Neutrophil (primary cell): ENCODE results near the gene CLEC17A.

Source experiments
- H3K27ac ChIP-seq: fragments of 200-600 bp; sonication (generic); 2 replicates; pipeline ENCODE4 v1.5.1; 2016; ENCODE audit warnings: mild to moderate bottlenecking, moderate library complexity
- H3K27me3 ChIP-seq: fragments of 200-600 bp; sonication (generic); 2 replicates; pipeline ENCODE4 v1.6.0; 2016; ENCODE audit warnings: mild to moderate bottlenecking
- H3K36me3 ChIP-seq: fragments of 200-600 bp; sonication (generic); 2 replicates; pipeline ENCODE4 v1.5.1; 2017
- H3K4me1 ChIP-seq, 2 experiments: fragments of 200-600 bp in 1 of 2; sonication (generic) in 1 of 2; 1 replicate in 1 of 2; 2 replicates in 1 of 2; pipeline versions ENCODE4 v1.5.1 to v1.6.1; 2013 to 2016; ENCODE audit warnings: low read depth in 1 of 2, low read length in 1 of 2, mild to moderate bottlenecking in 1 of 2, moderate library complexity in 1 of 2; ENCODE audit not compliant: control insufficient read depth in 1 of 2, insufficient read depth in 1 of 2
- H3K4me3 ChIP-seq, 2 experiments: fragments of 200-600 bp in 1 of 2; sonication (generic) in 1 of 2; 1 replicate in 1 of 2; 2 replicates in 1 of 2; pipeline ENCODE4 v1.5.1; 2013 to 2016; ENCODE audit warnings: low read depth in 1 of 2, low read length in 1 of 2, mild to moderate bottlenecking in 1 of 2, moderate library complexity in 1 of 2
- H3K9me3 ChIP-seq: fragments of 200-600 bp; sonication (generic); 2 replicates; pipeline ENCODE4 v1.5.1; 2016
- CTCF ChIP-seq: fragments of 200-600 bp; sonication (generic); IDR thresholded peaks from 2 replicates; pipeline ENCODE4 v1.5.1; 2016; ENCODE audit warnings: antibody characterized with exemption

CLEC17A gene

GRCh38 chr19:14639536-14640277 lies 56.8 kb downstream of the CLEC17A start:
- Histone ChIP-seq H3K9me3 (peaks cover 8% of the 10 kb centered on the region), H3K4me1 (no peaks in the 10 kb centered on the region), H3K27ac (no peak overlapping the region), H3K36me3 (peaks cover 98% of the 10 kb centered on the region), H3K4me3 (no peak overlapping the region), H3K27me3 (no peaks in the 10 kb centered on the region)
- TF ChIP-seq CTCF = no peak

- H3K4me3 ChIP-seq = no peak overlapping the region
- no peaks in the 10 kb centered on the region for H3K4me1 ChIP-seq
- no peak for TF ChIP-seq CTCF
- H3K27me3 ChIP-seq = no peaks in the 10 kb centered on the region
- peaks cover 12% of the 10 kb centered on the region for H3K9me3 ChIP-seq
- H3K27ac ChIP-seq = peak overlapping the region; percentile 32
- H3K36me3 ChIP-seq = peaks cover 93% of the 10 kb centered on the region
These were observed 65.6 kb downstream of the CLEC17A start for GRCh38 chr19:14648506-14648905.

GRCh38 chr19:14649020-14649419 lies 66.1 kb downstream of the CLEC17A start:
- Histone ChIP-seq H3K4me3 (no peak overlapping the region), H3K9me3 (peaks cover 12% of the 10 kb centered on the region), H3K27me3 (no peaks in the 10 kb centered on the region), H3K27ac (no peak overlapping the region), H3K36me3 (peaks cover 93% of the 10 kb centered on the region), H3K4me1 (no peaks in the 10 kb centered on the region)
- TF ChIP-seq CTCF = no peak

GRCh38 chr19:14650161-14650560 lies 67.3 kb downstream of the CLEC17A start:
- no peak overlapping the region for H3K27ac ChIP-seq
- H3K36me3 ChIP-seq = peaks cover 93% of the 10 kb centered on the region

GRCh38 chr19:14654786-14655560 lies 72.1 kb downstream of the CLEC17A start:
- Histone ChIP-seq H3K36me3 (peaks cover 100% of the 10 kb centered on the region), H3K9me3 (no peaks in the 10 kb centered on the region), H3K4me1 (no peaks in the 10 kb centered on the region), H3K27ac (no peak overlapping the region), H3K27me3 (no peaks in the 10 kb centered on the region), H3K4me3 (no peak overlapping the region)
- TF ChIP-seq CTCF = no peak

More at GRCh38 chr19:14650161-14650560, 67.3 kb downstream of the CLEC17A start:
- Histone ChIP-seq H3K4me1 (no peaks in the 10 kb centered on the region), H3K4me3 (no peak overlapping the region), H3K9me3 (peaks cover 5% of the 10 kb centered on the region), H3K27me3 (no peaks in the 10 kb centered on the region)
- TF ChIP-seq CTCF = no peak
